A549 (cell line): ENCODE results near the gene PTPN9. TPM values are rescaled to one million over a fixed set of nuclear protein-coding genes. Genes with fewer than 3 reads are reported as not detected.

ENCODE experiments used
- ATAC-seq, 2 experiments: fragments of 200-7000 bp in 1 of 2; fragments of >200 bp in 1 of 2; cut with Nextera tagmentation in 1 of 2; cut with Tn5 transposase in 1 of 2; 3 replicates each; pipeline versions ENCODE4 v1.8.0 to v1.9.1; 2018 to 2020; ENCODE audit warnings: mild to moderate bottlenecking in 1 of 2, moderate library complexity in 1 of 2
- CTCF ChIA-PET: fragments of 300-600 bp; sonication (Branson Sonifier 250); formaldehyde crosslinking; extraction: SDS; loops from one replicate; lab custom pipeline; 2021; ENCODE audit warnings: antibody characterized with exemption, inconsistent platforms; lab: Yijun Ruan, JAX
- POLR2A ChIA-PET: fragments of 350-600 bp; formaldehyde crosslinking; extraction: SDS; loops from one replicate; lab custom pipeline; 2021; ENCODE audit warnings: antibody characterized with exemption, inconsistent platforms; lab: Yijun Ruan, JAX
- DNase-seq, 2 experiments: peaks; one replicate each; pipeline versions ENCODE4 v3.0.0 to v3.0.0-alpha.2; 2011 to 2016; ENCODE audit warnings: low read depth in 1 of 2, low spot score in 1 of 2
- FAIRE-seq: peaks from 2 replicates; lab custom pipeline; 2011; peaks lifted over from hg19 to GRCh38; lab: Jason Lieb, UNC
- H3K27ac ChIP-seq, 2 experiments: fragments of >200 bp; sonication (Bioruptor Twin); formaldehyde crosslinking; 3 replicates each; pipeline ENCODE4 v1.5.1; 2016 to 2017
- H3K4me1 ChIP-seq: fragments of >200 bp; sonication (Bioruptor Twin); formaldehyde crosslinking; 3 replicates; pipeline ENCODE4 v1.6.1; 2016
- H3K4me2 ChIP-seq: fragments of >200 bp; sonication (Bioruptor Twin); formaldehyde crosslinking; 3 replicates; pipeline ENCODE4 v1.6.1; 2016
- H3K4me3 ChIP-seq: fragments of >200 bp; sonication (Bioruptor Twin); formaldehyde crosslinking; 3 replicates; pipeline ENCODE4 v1.5.1; 2016
- H3K9me3 ChIP-seq: fragments of >200 bp; sonication (Bioruptor Twin); formaldehyde crosslinking; 3 replicates; pipeline ENCODE4 v1.6.1; 2016
- ATOH8 ChIP-seq: fragments of 250-450 bp; sonication (Bioruptor Pico); IDR thresholded peaks from 2 replicates; pipeline ENCODE4 v1.5.0; 2020; ENCODE audit warnings: low read depth, mild to moderate bottlenecking, moderate library complexity
- CHD2 ChIP-seq: fragments of 150-350 bp; IDR thresholded peaks from 2 replicates; pipeline ENCODE4 v1.6.1; 2014; ENCODE audit warnings: low read length; ENCODE audit not compliant: partially characterized antibody
- CHD4 ChIP-seq: fragments of 200-600 bp; sonication (generic); IDR thresholded peaks from 2 replicates; pipeline ENCODE4 v1.6.1; 2016; ENCODE audit warnings: antibody characterized with exemption, mild to moderate bottlenecking, borderline replicate concordance
- CTCF ChIP-seq: fragments of >200 bp; sonication (Bioruptor Twin); formaldehyde crosslinking; IDR thresholded peaks from 3 replicates; pipeline ENCODE4 v1.5.1; 2016
- EHMT2 ChIP-seq: fragments of 200-600 bp; sonication (generic); IDR thresholded peaks from 2 replicates; pipeline ENCODE4 v1.6.1; 2016; ENCODE audit warnings: antibody characterized with exemption, low read depth, mild to moderate bottlenecking, moderate library complexity
- EP300 ChIP-seq, 2 experiments: fragments of >200 bp; sonication (Bioruptor Twin); formaldehyde crosslinking; IDR thresholded peaks; 2 replicates in 1 of 2; 3 replicates in 1 of 2; pipeline ENCODE4 v1.6.1; 2016 to 2017
- FOSL2 ChIP-seq, 2 experiments: fragments of 450-650 bp in 1 of 2; fragments of >200 bp in 1 of 2; sonication (Bioruptor Twin) in 1 of 2; formaldehyde crosslinking; IDR thresholded peaks; 2 replicates each; pipeline versions ENCODE4 v1.5.0 to v1.6.1; 2016 to 2020; ENCODE audit warnings: mild to moderate bottlenecking in 1 of 2, moderate library complexity in 1 of 2
- FOXS1 ChIP-seq: fragments of 250-450 bp; sonication (Bioruptor Pico); IDR thresholded peaks from 2 replicates; pipeline ENCODE4 v1.5.0; 2020; ENCODE audit warnings: mild to moderate bottlenecking, moderate library complexity
- HDAC2 ChIP-seq: fragments of 200-600 bp; sonication (generic); IDR thresholded peaks from 2 replicates; pipeline ENCODE4 v1.6.1; 2016
- HOXB13 ChIP-seq: fragments of 250-450 bp; sonication (Bioruptor Pico); IDR thresholded peaks from 2 replicates; pipeline ENCODE4 v1.5.0; 2020; ENCODE audit warnings: low read depth, mild to moderate bottlenecking, moderate library complexity
- HOXB5 ChIP-seq: fragments of 250-450 bp; sonication (Bioruptor Pico); IDR thresholded peaks from 2 replicates; pipeline ENCODE4 v1.5.0; 2020; ENCODE audit warnings: mild to moderate bottlenecking, moderate library complexity
- JUN ChIP-seq, 2 experiments: fragments of >200 bp; sonication (Bioruptor Twin); formaldehyde crosslinking; IDR thresholded peaks; 2 replicates in 1 of 2; 3 replicates in 1 of 2; pipeline ENCODE4 v1.6.1; 2016 to 2017
- JUNB ChIP-seq: fragments of >200 bp; sonication (Bioruptor Twin); formaldehyde crosslinking; IDR thresholded peaks from 2 replicates; pipeline ENCODE4 v1.6.1; 2016
- NFE2L2 ChIP-seq: fragments of 150-350 bp; conservative IDR thresholded peaks from 2 replicates; pipeline ENCODE4 v1.6.1; 2014; ENCODE audit warnings: low read length
- NPAS2 ChIP-seq: fragments of 250-450 bp; sonication (Bioruptor Pico); IDR thresholded peaks from 2 replicates; pipeline ENCODE4 v1.8.0; 2022; ENCODE audit warnings: mild to moderate bottlenecking, moderate library complexity, borderline replicate concordance
- NR3C1 ChIP-seq: fragments of >200 bp; sonication (Bioruptor Twin); formaldehyde crosslinking; IDR thresholded peaks from 3 replicates; pipeline ENCODE4 v1.6.1; 2017
- POLR2A ChIP-seq: IDR thresholded peaks from 2 replicates; pipeline ENCODE4 v1.6.1; 2012; ENCODE audit warnings: mild to moderate bottlenecking, low read length
- POLR2AphosphoS2 ChIP-seq: conservative IDR thresholded peaks from 2 replicates; pipeline ENCODE4 v1.6.1; 2012; ENCODE audit warnings: low read length, improper control_type of control experiment, inconsistent platforms
- RAD21 ChIP-seq, 2 experiments: fragments of >200 bp in 1 of 2; sonication (Bioruptor Twin) in 1 of 2; formaldehyde crosslinking in 1 of 2; IDR thresholded peaks in 1 of 2; conservative IDR thresholded peaks in 1 of 2; 2 replicates in 1 of 2; 3 replicates in 1 of 2; pipeline ENCODE4 v1.6.1; 2012 to 2018; ENCODE audit warnings: inconsistent platforms in 1 of 2
- RCOR1 ChIP-seq: fragments of 150-350 bp; IDR thresholded peaks from 2 replicates; pipeline ENCODE4 v1.6.1; 2014; ENCODE audit warnings: antibody characterized with exemption, low read length, low read depth
- RNF2 ChIP-seq: fragments of 200-600 bp; sonication (generic); IDR thresholded peaks from 2 replicates; pipeline ENCODE4 v1.6.1; 2016; ENCODE audit warnings: low read depth, mild to moderate bottlenecking, antibody characterized with exemption, moderate library complexity, borderline replicate concordance
- SREBF2 ChIP-seq: fragments of 450-650 bp; IDR thresholded peaks from 2 replicates; pipeline ENCODE4 v1.6.1; 2014; ENCODE audit warnings: mild to moderate bottlenecking, moderate library complexity
- TFCP2L1 ChIP-seq: fragments of 250-450 bp; sonication (Bioruptor Pico); IDR thresholded peaks from 2 replicates; pipeline ENCODE4 v1.5.0; 2021; ENCODE audit warnings: mild to moderate bottlenecking
- ZFP36 ChIP-seq: fragments of 450-650 bp; IDR thresholded peaks from 2 replicates; pipeline ENCODE4 v1.6.1; 2014; ENCODE audit warnings: borderline replicate concordance; ENCODE audit not compliant: partially characterized antibody
- ZSCAN20 ChIP-seq: fragments of 250-450 bp; sonication (Bioruptor Pico); IDR thresholded peaks from 2 replicates; pipeline ENCODE4 v1.8.0; 2022; ENCODE audit warnings: mild to moderate bottlenecking, moderate library complexity
- WGBS: methylation state at CpG from one replicate; pipeline ENCODE4 v1.1.6; 2017; ENCODE audit errors: missing lambda C conversion rate; 5-methylcytosine and 5-hydroxymethylcytosine counted together
- polyA plus RNA-seq, 4 experiments: library from polyadenylated mRNA; depleted of rRNA in 3 of 4; stranded (reverse); fragments of >200 nt; fragmentation: RNase III in 1 of 4; extraction: RNeasy Plus Mini Kit Qiagen cat#74134 plus additional on column Dnase treatment in 1 of 4; gene quantifications; 2 replicates in 3 of 4; 3 replicates in 1 of 4; pipeline ENCODE4 v1.2.3, GENCODE V29; 2011 to 2017
- TF ChIP-seq, protein P1 (sequence below): fragments of >200 bp; sonication (Bioruptor Twin); formaldehyde crosslinking; IDR thresholded peaks from 3 replicates; pipeline ENCODE4 v1.6.1; 2016
- TF ChIP-seq, protein P2 (sequence below): fragments of 450-650 bp; IDR thresholded peaks from 2 replicates; pipeline ENCODE4 v1.6.1; 2014; ENCODE audit warnings: antibody characterized with exemption
- TF ChIP-seq, protein P3 (sequence below): fragments of 200-600 bp; sonication (generic); IDR thresholded peaks from 2 replicates; pipeline ENCODE4 v1.6.1; 2016; ENCODE audit warnings: antibody characterized with exemption, mild to moderate bottlenecking, moderate library complexity

Gene PTPN9
- polyA plus RNA-seq, 2 of the 4 experiments (the other 2 are of a cell fraction), result 29.5 to 60.2 TPM

DNA sequence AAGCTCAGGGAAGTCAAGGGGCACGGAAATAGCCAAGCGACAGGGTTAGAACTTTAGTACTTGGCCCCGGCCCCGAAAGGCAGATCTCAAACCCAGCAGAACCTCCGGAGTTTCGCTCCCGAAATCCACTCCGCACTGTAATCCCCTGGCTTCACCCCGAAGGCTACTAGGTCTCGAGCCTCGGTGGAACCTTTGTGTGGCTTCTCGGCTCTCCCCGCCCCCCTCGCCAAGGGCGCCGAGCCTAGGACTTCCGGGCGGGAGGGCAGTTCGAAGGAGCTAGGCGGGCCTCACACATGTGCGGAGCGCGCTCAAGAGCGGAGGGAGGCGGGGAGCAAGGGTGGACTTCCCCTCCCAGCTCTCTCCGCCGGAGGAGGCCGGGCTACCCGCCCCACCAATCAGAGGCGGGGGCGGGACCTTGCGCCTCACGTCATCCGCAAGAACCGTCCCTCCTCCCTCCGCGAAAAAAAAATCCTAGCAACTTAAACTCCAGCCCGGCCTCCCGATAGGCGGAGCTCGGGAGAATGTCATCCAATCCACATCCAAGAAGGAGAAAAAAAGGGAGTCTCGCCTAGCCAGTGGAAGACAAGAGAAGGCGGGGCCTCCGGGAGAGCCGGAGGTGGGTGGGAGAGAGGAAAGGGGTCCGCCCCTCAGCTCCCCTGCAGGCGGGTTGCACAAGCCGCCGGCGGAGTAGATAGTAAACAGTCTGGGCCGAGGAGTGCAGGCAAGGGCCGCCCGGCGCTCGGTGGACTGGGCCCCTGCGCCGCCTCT, 125.2 kb downstream of the PTPN9 start (continued):
- TF ChIP-seq POLR2A, result peak; percentile 53
- TF ChIP-seq, all 56 proteins: peak for 12

DNA sequence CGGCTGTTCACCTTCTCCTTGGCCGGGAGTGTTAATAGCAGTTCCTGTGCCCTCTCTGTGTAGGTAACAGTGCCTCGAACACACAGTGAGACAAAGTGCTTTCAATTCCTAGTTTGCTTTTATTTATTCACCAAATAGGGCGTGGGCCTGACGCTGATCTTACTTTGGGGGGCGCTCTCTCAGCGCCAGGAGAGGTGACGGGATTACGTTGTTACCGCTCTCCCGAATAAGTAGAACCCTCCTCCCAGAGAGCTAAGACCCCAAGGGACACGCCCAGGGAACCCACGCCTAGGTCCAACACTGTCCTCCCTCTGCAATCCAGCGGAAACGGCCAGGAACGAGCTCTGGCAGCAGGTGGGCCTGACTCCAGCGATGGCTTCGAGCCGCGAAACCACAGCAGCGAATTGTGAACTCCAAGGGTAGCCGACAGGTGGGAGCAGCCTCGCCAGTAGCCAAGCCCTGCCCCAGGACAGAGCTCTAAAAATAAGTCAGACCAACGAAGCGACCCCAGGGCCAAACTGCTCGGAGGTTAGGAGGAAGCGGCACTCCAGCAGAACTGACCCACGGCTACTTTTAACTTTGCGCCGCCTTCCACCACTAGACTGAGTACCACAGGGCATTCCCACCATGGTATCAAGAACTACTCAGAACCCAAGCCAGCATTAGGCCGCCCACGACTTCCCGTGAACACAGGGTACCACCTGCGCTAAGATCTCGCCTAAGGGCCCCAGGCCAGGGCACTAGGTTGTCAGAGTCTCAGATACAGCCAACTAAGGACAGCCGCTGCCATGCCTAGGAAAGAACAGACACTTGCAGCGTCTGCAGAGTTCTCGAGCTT, 126.0 kb downstream of the PTPN9 start:
- DNase-seq, result peak; percentile 25 to 64
- WGBS, result 6% methylated on average over 35 of the region's 38 CpGs
- Histone ChIP-seq H3K27ac (peak overlapping the region; percentile 91 to 92), H3K4me3 (peak overlapping the region; percentile 58), H3K9me3 (no peaks in the 10 kb centered on the region), H3K4me1 (peaks cover 18% of the 10 kb centered on the region), H3K4me2 (peak overlapping the region; percentile 93)
- ChIA-PET POLR2A (interaction anchor here (1.0 to 7.3 kb wide), 9 partner anchors 9 to 458 kb away, joined by 3 to 148 read pairs (median 4); partner anchors contain the start of genes IMP3, MAN2C1, PTPN9 and SCAMP5), CTCF (interaction anchor here (1.0 to 7.0 kb wide), 8 partner anchors 9 to 195 kb away, joined by 3 to 49 read pairs (median 4); partner anchors contain the start of genes MAN2C1, PTPN9 and SNX33)
- no peak for ATAC-seq
- FAIRE-seq, result no peak
- TF ChIP-seq TFCP2L1 (CRISPR knock-in tag) (0 out of 2 replicates have a peak, but pooled peaks have one; percentile 14), HDAC2 (no peak), ZSCAN20 (no peak), ATOH8 (CRISPR knock-in tag) (no peak), HOXB13 (CRISPR knock-in tag) (no peak), ZFP36 (no peak), SREBF2 (no peak), NR3C1 (no peak), NPAS2 (CRISPR knock-in tag) (no peak), RCOR1 (no peak), JUNB (no peak), FOXS1 (CRISPR knock-in tag) (no peak), EHMT2 (no peak), RNF2 (no peak; the same call in 1 of the 2 replicates), FOSL2 (IDR thresholded peaks at IDR 0.05) (no peak), FOSL2 (CRISPR knock-in tag; IDR thresholded peaks at IDR 0.05) (no peak), RAD21 (conservative IDR thresholded peaks at IDR 0.05 in 1 of 2, IDR thresholded peaks at IDR 0.05 in 1 of 2) (peak in 1 of 2 experiments; percentile 33; a peak in 1 of 5 replicates), POLR2AphosphoS2 (no peak), HOXB5 (no peak), CTCF (peak; percentile 44), CHD2 (no peak), JUN (IDR thresholded peaks at IDR 0.05) (no peak), EP300 (IDR thresholded peaks at IDR 0.05) (no peak), NFE2L2 (no peak), CHD4 (no peak)
- TF ChIP-seq, protein P1, sequence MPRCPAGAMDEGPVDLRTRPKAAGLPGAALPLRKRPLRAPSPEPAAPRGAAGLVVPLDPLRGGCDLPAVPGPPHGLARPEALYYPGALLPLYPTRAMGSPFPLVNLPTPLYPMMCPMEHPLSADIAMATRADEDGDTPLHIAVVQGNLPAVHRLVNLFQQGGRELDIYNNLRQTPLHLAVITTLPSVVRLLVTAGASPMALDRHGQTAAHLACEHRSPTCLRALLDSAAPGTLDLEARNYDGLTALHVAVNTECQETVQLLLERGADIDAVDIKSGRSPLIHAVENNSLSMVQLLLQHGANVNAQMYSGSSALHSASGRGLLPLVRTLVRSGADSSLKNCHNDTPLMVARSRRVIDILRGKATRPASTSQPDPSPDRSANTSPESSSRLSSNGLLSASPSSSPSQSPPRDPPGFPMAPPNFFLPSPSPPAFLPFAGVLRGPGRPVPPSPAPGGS, result no peak
- TF ChIP-seq, protein P2, sequence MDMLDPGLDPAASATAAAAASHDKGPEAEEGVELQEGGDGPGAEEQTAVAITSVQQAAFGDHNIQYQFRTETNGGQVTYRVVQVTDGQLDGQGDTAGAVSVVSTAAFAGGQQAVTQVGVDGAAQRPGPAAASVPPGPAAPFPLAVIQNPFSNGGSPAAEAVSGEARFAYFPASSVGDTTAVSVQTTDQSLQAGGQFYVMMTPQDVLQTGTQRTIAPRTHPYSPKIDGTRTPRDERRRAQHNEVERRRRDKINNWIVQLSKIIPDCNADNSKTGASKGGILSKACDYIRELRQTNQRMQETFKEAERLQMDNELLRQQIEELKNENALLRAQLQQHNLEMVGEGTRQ, result no peak
- TF ChIP-seq, protein P3, sequence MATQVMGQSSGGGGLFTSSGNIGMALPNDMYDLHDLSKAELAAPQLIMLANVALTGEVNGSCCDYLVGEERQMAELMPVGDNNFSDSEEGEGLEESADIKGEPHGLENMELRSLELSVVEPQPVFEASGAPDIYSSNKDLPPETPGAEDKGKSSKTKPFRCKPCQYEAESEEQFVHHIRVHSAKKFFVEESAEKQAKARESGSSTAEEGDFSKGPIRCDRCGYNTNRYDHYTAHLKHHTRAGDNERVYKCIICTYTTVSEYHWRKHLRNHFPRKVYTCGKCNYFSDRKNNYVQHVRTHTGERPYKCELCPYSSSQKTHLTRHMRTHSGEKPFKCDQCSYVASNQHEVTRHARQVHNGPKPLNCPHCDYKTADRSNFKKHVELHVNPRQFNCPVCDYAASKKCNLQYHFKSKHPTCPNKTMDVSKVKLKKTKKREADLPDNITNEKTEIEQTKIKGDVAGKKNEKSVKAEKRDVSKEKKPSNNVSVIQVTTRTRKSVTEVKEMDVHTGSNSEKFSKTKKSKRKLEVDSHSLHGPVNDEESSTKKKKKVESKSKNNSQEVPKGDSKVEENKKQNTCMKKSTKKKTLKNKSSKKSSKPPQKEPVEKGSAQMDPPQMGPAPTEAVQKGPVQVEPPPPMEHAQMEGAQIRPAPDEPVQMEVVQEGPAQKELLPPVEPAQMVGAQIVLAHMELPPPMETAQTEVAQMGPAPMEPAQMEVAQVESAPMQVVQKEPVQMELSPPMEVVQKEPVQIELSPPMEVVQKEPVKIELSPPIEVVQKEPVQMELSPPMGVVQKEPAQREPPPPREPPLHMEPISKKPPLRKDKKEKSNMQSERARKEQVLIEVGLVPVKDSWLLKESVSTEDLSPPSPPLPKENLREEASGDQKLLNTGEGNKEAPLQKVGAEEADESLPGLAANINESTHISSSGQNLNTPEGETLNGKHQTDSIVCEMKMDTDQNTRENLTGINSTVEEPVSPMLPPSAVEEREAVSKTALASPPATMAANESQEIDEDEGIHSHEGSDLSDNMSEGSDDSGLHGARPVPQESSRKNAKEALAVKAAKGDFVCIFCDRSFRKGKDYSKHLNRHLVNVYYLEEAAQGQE, result no peak
